K562 (cell line): ENCODE measurements around the gene CRKL. TPM values are rescaled to one million over a fixed set of nuclear protein-coding genes. Genes with fewer than 3 reads are reported as not detected.

Source experiments
- CHD4 ChIP-seq: fragments of 200-600 bp; sonication (generic); IDR thresholded peaks from 3 replicates; pipeline ENCODE4 v1.6.1; 2012; ENCODE audit warnings: low read depth, mild to moderate bottlenecking, mixed read lengths, low read length, inconsistent platforms; ENCODE audit not compliant: insufficient read depth, insufficient replicate concordance, poor library complexity, severe bottlenecking
- ELF4 ChIP-seq: fragments of 450-650 bp; formaldehyde crosslinking; IDR thresholded peaks from 2 replicates; pipeline ENCODE4 v1.4.0; 2022; ENCODE audit warnings: missing genetic modification characterization
- GABPB2 ChIP-seq: fragments of 250-450 bp; sonication (Bioruptor Pico); conservative IDR thresholded peaks from 2 replicates; pipeline ENCODE4 v1.5.1; 2021; ENCODE audit warnings: mild to moderate bottlenecking
- GTF2F1 ChIP-seq: IDR thresholded peaks from 2 replicates; pipeline ENCODE4 v1.6.1; 2011; ENCODE audit warnings: low read depth, low read length, improper control_type of control experiment
- NR2C2 ChIP-seq, 2 experiments: fragments of 200-800 bp in 1 of 2; sonication (Bioruptor generic) in 1 of 2; sonication (generic) in 1 of 2; formaldehyde crosslinking in 1 of 2; IDR thresholded peaks; 2 replicates each; pipeline versions ENCODE4 v1.6.1 to v1.8.0; 2016 to 2022; ENCODE audit warnings: mild to moderate bottlenecking in 1 of 2, missing compliant biosample characterization in 1 of 2, missing genetic modification characterization in 1 of 2, missing genetic modification reagents in 1 of 2
- SOX6 ChIP-seq: fragments of 450-650 bp; IDR thresholded peaks from 2 replicates; pipeline ENCODE4 v1.6.1; 2014; ENCODE audit warnings: mild to moderate bottlenecking
- TCF15 ChIP-seq: fragments of 250-450 bp; sonication (Bioruptor Pico); IDR thresholded peaks from 2 replicates; pipeline ENCODE4 v1.8.0; 2022; ENCODE audit warnings: moderate library complexity, mild to moderate bottlenecking, inconsistent platforms
- TCF7L2 ChIP-seq: fragments of 150-350 bp; IDR thresholded peaks from 2 replicates; pipeline ENCODE4 v1.6.1; 2016; ENCODE audit warnings: low read depth, mild to moderate bottlenecking, low read length, moderate library complexity
- ZHX1 ChIP-seq: fragments of 150-350 bp; conservative IDR thresholded peaks from 2 replicates; pipeline ENCODE4 v1.6.1; 2014; ENCODE audit warnings: low read length
- ZNF134 ChIP-seq: fragments of 250-450 bp; sonication (Bioruptor Pico); conservative IDR thresholded peaks from 2 replicates; pipeline ENCODE4 v1.4.0; 2020
- ZNF23 ChIP-seq: fragments of 250-450 bp; sonication (Bioruptor Pico); IDR thresholded peaks from 2 replicates; pipeline ENCODE4 v1.4.0; 2020; ENCODE audit warnings: mild to moderate bottlenecking
- ZNF583 ChIP-seq: fragments of 250-450 bp; sonication (Bioruptor Pico); IDR thresholded peaks from 2 replicates; pipeline ENCODE4 v1.4.0; 2020
- ZNF717 ChIP-seq: fragments of 250-450 bp; sonication (Bioruptor Pico); IDR thresholded peaks from 2 replicates; pipeline ENCODE4 v1.5.0; 2021
- ZNF740 ChIP-seq, 3 experiments: fragments of 200-800 bp in 1 of 3; sonication (Bioruptor generic) in 1 of 3; sonication (generic) in 1 of 3; formaldehyde crosslinking in 1 of 3; IDR thresholded peaks; 2 replicates each; pipeline versions ENCODE4 v1.6.1 to v1.8.0; 2016 to 2022; ENCODE audit warnings: mild to moderate bottlenecking in 2 of 3, missing compliant biosample characterization in 2 of 3, missing genetic modification characterization in 2 of 3, missing genetic modification reagents in 1 of 3
- polyA plus RNA-seq, 8 experiments: library from polyadenylated mRNA; depleted of rRNA in 4 of 8; stranded (reverse) in 5 of 8; unstranded in 3 of 8; fragments of >200 nt; fragmentation: Nextera tagmentation in 2 of 8; fragmentation: Illumina TruSeq in 1 of 8; extraction: Ambion mirVana in 2 of 8; extraction: Trizol in 1 of 8; gene quantifications; 2 replicates each; pipeline versions ENCODE4 v1.2.1 to v1.2.3, GENCODE V29; 2011 to 2014; ENCODE audit warnings: inconsistent platforms in 1 of 8, missing spikeins in 1 of 8
- total RNA-seq, 7 experiments: library from RNA; depleted of rRNA in 6 of 7; stranded (reverse); fragments of >200 nt in 6 of 7; fragmentation: Illumina TruSeq in 2 of 7; extraction: Trizol in 2 of 7; gene quantifications; 2 replicates each; pipeline versions ENCODE4 v1.2.1 to v1.2.3, GENCODE V29; 2011 to 2021; ENCODE audit warnings: low replicate concordance in 1 of 7
- TF ChIP-seq, protein P1 (sequence below): fragments of 250-450 bp; sonication (Bioruptor Pico); IDR thresholded peaks from 2 replicates; pipeline ENCODE4 v1.9.0; 2021; ENCODE audit warnings: mild to moderate bottlenecking, inconsistent platforms
- TF ChIP-seq, protein P2 (sequence below): fragments of 250-450 bp; sonication (Bioruptor Pico); IDR thresholded peaks from 2 replicates; pipeline ENCODE4 v1.5.0; 2022; ENCODE audit warnings: mild to moderate bottlenecking

The CRKL gene
- total and polyA plus RNA-seq, 9 of the 15 experiments (the other 6 are each of a cell fraction or from before 2014, with no cell fraction given), result 100 to 263 (median 124) TPM

DNA sequence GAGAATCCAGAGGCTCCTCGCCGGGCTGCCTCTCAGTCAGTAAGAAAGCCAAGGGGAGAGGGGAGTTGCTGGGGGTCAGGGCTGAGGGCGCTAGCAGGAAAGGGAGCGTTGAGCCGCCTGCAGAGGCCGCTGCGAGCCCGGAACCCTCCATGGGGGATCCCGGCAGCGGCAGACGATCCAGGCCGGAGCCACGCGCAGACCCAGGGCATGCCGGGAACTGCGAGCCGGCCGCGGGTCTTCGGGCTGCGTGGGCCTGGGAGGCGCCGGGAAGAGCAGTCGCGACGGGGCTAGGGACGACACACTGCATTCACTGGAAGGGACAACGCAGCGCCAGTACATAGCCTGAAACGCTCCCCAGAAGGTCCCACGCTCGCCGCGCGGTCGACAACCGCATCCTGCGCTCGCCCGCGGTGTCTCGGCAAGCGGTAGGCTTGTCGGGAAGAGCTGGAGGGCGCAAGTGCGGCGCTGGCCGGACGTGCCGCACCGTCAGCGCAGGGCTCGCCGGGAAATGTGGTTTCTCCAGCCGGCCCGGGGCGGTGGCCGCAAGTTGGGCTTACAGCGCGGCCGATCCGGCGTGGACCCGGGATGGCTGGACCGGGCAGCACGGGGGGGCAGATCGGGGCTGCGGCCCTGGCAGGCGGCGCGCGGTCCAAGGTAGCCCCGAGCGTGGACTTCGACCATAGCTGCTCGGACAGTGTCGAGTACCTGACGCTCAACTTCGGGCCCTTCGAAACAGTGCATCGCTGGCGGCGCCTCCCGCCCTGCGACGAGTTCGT, 64.8 kb downstream of the CRKL start, which contains the start of gene LZTR1 (continued):
- TF ChIP-seq ZHX1, result peak; percentile 89; the same call in 1 of the 2 replicates
- TF ChIP-seq, protein P1, sequence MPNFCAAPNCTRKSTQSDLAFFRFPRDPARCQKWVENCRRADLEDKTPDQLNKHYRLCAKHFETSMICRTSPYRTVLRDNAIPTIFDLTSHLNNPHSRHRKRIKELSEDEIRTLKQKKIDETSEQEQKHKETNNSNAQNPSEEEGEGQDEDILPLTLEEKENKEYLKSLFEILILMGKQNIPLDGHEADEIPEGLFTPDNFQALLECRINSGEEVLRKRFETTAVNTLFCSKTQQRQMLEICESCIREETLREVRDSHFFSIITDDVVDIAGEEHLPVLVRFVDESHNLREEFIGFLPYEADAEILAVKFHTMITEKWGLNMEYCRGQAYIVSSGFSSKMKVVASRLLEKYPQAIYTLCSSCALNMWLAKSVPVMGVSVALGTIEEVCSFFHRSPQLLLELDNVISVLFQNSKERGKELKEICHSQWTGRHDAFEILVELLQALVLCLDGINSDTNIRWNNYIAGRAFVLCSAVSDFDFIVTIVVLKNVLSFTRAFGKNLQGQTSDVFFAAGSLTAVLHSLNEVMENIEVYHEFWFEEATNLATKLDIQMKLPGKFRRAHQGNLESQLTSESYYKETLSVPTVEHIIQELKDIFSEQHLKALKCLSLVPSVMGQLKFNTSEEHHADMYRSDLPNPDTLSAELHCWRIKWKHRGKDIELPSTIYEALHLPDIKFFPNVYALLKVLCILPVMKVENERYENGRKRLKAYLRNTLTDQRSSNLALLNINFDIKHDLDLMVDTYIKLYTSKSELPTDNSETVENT (CRISPR knock-in tag), result peak; percentile 98
- peak; percentile 5 for TF ChIP-seq CHD4
- peak; percentile 88 for TF ChIP-seq ZNF134 (CRISPR knock-in tag)
- peak; percentile 68; the same call in 1 of the 2 replicates for TF ChIP-seq ZNF23 (CRISPR knock-in tag)
- peak; percentile 98 for TF ChIP-seq ZNF583 (CRISPR knock-in tag)
- TF ChIP-seq TCF7L2, result peak; percentile 29; the same call in 1 of the 2 replicates
- peak; percentile 92 for TF ChIP-seq TCF15 (CRISPR knock-in tag)
- TF ChIP-seq SOX6, result no peak
- TF ChIP-seq, protein P2, sequence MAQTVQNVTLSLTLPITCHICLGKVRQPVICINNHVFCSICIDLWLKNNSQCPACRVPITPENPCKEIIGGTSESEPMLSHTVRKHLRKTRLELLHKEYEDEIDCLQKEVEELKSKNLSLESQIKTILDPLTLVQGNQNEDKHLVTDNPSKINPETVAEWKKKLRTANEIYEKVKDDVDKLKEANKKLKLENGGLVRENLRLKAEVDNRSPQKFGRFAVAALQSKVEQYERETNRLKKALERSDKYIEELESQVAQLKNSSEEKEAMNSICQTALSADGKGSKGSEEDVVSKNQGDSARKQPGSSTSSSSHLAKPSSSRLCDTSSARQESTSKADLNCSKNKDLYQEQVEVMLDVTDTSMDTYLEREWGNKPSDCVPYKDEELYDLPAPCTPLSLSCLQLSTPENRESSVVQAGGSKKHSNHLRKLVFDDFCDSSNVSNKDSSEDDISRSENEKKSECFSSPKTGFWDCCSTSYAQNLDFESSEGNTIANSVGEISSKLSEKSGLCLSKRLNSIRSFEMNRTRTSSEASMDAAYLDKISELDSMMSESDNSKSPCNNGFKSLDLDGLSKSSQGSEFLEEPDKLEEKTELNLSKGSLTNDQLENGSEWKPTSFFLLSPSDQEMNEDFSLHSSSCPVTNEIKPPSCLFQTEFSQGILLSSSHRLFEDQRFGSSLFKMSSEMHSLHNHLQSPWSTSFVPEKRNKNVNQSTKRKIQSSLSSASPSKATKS (CRISPR knock-in tag), result peak; percentile 88
- no peak for TF ChIP-seq ZNF717 (CRISPR knock-in tag)
- TF ChIP-seq NR2C2 (CRISPR knock-in tag; IDR thresholded peaks at IDR 0.05), result no peak
- TF ChIP-seq NR2C2 (tag; IDR thresholded peaks at IDR 0.05), result no peak
- TF ChIP-seq ELF4 (CRISPR knock-in tag), result peak; percentile 99
- TF ChIP-seq ZNF740 (CRISPR knock-in tag; IDR thresholded peaks at IDR 0.05), result no peak
- TF ChIP-seq ZNF740 (tag; IDR thresholded peaks at IDR 0.05), result 0 out of 4 replicates have a peak, but pooled peaks of 1 of the 2 experiments have one; percentile 65
- TF ChIP-seq GABPB2 (CRISPR knock-in tag), result peak; percentile 94; the same call in 1 of the 2 replicates
- TF ChIP-seq GTF2F1, result peak; percentile 95
